SIG-M5 treated with dmso at 0.1 percent for 504 hours (cell line): ENCODE data around the gene RHOBTB1.

Experiments used
- DNase-seq: peaks from one replicate; lab custom pipeline; 2025; ENCODE audit not compliant: unreplicated experiment; lab: John Stamatoyannopoulos, UW

Gene RHOBTB1

GRCh38 chr10:60822809-60823208, 121.2 kb downstream of the RHOBTB1 start:
- DNase-seq, result no peak

- no peak for DNase-seq
Observed at GRCh38 chr10:60821656-60822055, 122.3 kb downstream of the RHOBTB1 start.

GRCh38 chr10:60820093-60820754, 123.8 kb downstream of the RHOBTB1 start:
- DNase-seq, result no peak
